Activated effector memory CD4-positive, alpha-beta T cell treated with Interleukin-2 at 50 U/mL for 16 hours (primary cell): ENCODE results near the gene ERCC2.
"Not testable (repeated sequence)": the region's sequence is repeated elsewhere in the genome, so short reads cannot be mapped to it uniquely, and the experiment has no call there.

Experiments
- DNase-seq: peaks from one replicate; pipeline ENCODE4 v3.0.0-alpha.2; 2020

The ERCC2 gene

GRCh38 chr19:45352914-45353796, 17.2 kb downstream of the ERCC2 start:
- DNase-seq: no peak

DNA sequence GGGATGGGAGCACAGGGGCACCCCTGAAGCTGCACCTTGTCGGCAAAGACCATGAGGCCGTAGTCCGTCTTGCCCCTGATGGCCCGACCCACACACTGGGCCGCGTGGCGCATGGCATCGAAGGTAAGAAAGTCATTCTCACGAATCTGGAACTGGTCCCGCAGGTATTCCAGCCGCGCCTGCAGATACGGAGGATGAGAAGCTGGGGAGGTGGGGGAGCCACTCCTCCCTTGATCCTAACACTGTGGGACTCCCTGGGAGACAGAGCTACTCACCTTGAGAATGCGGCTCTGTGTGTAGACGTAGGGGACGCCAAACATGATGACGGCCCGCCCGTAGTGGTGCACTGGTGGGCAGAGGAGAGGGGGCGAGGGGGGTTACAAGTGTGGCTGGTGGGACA, 17.9 kb downstream of the ERCC2 start:
- no peak for DNase-seq

GRCh38 chr19:45352062-45352461, 18.3 kb downstream of the ERCC2 start:
- no peak for DNase-seq

DNA sequence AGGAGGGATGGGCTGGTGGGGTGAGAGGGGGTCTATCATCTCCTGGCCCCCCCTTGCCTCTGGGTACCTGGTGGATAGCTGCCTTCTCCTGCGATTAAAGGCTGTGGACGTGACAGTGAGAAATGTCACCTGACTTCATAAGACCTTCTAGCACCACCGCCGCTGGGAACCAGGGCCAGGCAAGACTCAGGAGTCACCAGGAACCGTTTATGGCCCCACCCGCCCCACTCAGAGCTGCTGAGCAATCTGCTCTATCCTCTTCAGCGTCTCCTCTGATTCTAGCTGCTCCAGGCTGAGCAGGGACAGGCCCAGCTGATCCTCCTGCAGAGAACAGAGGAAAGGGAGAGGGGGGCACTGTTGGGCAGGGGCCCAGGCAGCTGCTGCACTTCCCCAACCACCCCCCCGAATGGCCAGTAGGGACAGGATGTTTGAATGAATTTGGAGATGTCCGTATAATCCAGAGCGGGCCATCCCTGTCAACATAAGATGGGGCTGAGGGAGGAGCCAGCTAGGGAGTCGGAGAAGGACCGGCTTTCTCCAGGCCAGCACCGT, 18.9 kb downstream of the ERCC2 start:
- no peak for DNase-seq

GRCh38 chr19:45350477-45351058, 19.8 kb downstream of the ERCC2 start:
- no peak for DNase-seq

GRCh38 chr19:45349430-45349941, 20.9 kb downstream of the ERCC2 start:
- no peak for DNase-seq

- no peak for DNase-seq
Measured at GRCh38 chr19:45349126-45349415, 21.3 kb downstream of the ERCC2 start.

DNA sequence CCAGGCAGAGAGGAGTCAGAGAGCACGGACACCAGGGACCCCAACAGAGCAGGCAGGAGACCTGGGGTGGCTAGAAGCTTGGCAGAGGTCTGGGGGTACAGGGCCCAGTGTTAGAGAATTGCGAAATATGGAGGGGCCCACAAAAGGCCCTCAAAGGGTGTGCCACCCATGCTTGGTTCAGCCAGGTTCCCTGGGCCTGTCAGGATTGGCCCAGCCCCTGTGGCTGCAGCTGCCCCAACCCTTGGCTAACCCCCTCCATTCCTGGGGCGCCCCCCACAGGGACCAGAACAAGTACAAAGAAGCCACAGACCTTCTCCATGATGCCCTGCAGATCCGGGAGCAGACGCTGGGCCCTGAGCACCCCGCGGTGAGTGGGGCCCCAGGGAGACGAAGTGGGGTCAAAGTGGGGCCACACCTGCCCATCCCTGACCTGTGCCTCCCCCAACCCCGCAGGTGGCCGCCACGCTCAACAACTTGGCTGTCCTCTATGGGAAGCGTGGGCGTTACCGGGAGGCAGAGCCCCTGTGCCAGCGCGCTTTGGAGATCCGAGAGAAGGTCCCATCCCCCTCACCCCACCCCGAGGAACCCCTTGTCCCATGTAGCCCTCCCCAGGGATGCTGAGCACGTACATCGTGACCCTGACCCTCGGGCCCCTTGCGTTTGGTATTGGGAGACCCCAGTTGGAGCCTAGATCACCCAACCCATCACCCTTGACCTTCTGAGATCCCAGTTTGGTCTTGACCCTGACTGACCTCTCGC, 21.8 kb downstream of the ERCC2 start:
- no peak for DNase-seq

DNA sequence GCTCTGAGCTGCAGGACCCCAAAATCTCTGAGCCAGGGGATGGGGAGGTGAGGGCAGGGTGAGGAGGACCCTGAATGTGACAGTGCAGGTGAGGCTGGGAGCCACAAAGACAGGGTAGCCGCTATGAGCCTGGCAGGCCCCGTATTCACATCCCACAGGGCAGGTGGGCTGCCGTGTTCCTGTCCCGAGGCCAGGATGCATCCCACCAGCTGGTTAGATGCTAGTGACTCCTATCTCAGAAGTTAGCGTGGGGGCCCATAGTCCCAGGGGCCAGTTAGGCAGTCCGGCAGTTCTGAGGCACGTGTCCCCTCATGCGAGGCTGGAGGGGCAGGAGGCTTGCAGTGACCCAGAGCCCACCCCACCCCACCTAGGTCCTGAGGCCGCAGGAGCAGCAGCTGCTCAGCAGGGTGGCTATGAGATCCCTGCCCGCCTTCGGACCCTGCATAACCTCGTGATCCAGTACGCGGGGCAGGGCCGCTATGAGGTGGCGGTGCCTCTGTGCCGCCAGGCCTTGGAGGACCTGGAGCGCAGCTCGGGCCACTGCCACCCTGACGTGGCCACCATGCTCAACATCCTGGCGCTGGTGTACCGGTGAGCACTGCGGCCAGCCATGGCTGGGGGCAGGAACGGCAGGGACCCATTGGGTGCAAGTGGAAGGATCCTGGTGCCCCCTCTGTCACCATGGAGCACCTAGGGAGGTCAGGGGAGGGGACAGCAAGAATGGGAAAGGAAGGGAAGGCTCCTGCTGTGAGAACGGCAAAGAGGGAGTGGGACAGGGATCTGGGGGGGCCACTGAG, 22.6 kb downstream of the ERCC2 start:
- no peak for DNase-seq

DNA sequence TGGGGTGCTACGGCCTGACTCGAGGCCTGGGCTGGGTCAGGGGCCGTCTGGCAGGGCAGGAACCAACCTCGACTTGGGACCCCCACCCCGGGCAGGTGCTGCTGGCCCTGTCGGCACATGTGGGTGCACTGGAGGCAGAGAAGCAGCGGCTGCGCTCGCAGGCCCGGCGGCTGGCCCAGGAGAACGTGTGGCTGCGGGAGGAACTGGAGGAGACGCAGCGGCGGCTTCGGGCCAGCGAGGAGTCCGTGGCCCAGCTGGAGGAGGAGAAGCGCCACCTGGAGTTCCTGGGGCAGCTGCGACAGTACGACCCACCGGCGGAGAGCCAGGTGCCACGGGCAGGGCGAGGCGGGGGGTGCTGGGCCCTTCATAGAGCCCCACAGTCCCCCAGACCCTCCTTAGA, 23.9 kb downstream of the ERCC2 start:
- no peak for DNase-seq

DNA sequence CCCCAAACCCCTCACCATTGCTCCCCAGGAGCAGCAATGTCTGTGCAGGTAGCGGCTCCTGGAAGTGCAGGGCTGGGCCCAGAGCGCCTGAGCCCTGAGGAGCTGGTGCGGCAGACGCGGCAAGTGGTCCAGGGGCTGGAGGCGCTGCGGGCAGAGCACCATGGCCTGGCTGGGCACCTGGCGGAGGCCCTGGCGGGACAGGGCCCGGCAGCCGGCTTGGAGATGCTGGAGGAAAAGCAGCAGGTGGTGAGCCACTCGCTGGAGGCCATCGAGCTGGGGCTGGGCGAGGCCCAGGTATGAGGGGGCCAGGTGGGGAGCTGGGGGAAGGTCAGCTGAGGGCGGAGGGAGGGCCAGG, 24.9 kb downstream of the ERCC2 start:
- DNase-seq: no peak

GRCh38 chr19:45344621-45345505, 25.5 kb downstream of the ERCC2 start:
- DNase-seq: no peak

- DNase-seq: no peak
Measured at GRCh38 chr19:45342911-45343310, 27.5 kb downstream of the ERCC2 start.

GRCh38 chr19:45340899-45341453, 29.4 kb downstream of the ERCC2 start:
- DNase-seq: no peak

GRCh38 chr19:45340232-45340898, 30.0 kb downstream of the ERCC2 start, which contains the start of gene KLC3:
Gene KLC3, plus strand, starts transcription at chr19:45340750. Its CDS starts 4,792 bp downstream, at chr19:45345542.
- peak; percentile 10 for DNase-seq

- no peak for DNase-seq
Measured at GRCh38 chr19:45339629-45340028, 30.7 kb downstream of the ERCC2 start.

DNA sequence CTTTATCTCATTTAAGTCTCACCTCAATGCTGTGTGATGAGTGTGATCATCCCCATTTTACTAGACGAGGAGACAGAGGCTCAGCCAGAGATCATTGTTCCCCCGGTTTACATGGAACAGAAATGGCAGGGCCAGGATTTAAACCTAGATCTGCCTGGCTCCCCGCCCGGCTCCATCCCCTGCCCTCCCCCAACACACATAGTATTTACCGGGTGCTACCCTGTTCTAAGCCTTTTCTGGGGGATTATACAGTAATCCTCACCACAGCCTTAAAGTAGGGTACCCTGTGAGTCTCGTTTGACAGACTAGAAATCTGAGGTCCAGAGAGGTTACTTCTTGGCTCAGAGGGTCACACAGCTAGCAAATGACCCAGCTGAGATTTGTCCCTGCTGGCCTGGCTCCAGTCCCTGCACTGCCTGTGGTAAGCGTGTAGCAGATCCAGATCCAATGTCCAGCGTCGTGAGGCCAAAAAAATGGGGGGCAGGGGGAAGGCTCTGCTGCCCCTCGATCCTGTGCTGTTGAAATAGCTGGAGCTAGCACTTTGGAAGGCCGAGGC, 33.6 kb downstream of the ERCC2 start:
- no peak for DNase-seq

DNA sequence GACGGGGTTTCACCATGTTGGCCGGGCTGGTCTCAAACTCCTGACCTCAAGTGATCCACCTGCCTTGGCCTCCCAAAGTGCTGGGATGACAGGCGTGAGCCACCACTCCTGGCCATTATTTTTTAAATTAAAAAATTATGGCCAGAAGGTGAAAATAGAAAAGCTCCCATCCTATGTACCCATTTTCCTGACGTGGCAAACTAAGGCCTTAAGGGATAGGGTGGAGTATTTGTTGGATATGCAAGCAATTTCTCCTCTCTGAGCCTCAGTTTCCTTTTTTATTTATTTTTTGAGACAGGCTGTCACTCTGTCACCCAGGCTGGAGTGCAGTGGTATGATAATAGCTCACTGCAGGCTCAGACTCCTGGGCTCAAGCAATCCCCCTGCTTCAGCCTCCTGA, 35.5 kb downstream of the ERCC2 start:
- DNase-seq: not testable (repeated sequence)

DNA sequence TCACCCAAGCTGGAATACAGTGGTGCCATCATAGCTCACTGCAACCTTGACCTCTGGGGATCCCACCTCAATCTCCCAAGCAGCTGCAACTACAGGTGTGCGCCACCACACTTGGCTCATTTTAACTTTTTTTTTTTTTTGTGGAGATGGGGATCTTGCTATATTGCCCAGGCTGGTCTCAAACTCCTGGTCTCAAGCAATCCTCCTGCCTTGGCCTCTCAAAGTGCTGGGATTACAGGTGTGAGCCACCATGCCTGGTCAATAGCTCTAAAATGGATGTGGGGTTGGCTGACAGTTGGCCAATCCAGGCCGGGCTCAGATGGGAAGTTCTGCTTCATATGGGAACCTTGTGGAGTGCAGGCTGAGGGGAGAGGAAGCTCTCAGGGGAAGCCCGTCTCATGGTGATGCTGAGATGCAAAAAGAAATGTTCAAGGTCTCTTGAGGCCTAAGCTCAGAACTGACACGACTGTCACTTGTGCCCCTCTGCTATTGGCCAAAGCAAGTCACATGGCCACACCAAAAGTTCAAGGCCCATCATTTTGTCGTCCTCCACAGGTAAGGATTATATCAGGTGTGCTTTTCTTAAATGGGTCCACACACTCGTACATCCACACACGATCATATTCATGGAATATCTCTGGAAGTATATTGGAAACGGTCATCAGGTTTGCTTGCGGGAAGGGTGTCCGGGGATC, 36.6 kb downstream of the ERCC2 start:
- no peak for DNase-seq

DNA sequence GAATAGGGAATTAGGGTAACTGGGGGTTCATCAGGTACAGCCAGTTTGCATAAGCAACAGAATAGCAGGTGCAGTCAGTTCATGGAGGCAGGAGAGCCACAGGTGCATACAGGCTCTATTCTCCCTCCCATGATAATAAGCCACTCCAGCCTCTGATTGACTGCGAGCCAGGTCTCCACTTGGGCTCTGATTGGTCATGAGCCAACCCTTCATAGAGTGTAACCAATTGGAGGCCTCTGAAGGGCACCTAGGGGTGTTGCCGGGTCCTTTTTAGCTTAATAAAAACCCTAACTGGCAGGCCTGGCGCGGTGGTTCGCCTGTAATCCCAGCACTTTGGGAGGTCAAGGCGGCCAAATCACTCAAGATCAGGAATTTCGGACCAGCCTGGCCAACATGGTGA, 39.0 kb downstream of the ERCC2 start:
- no peak for DNase-seq
